ENCODE measurements around the gene SKIDA1. TPM values are rescaled to one million over a fixed set of nuclear protein-coding genes. Genes with fewer than 3 reads are reported as not detected.

SKIDA1 gene
- 0.19 and 0.36 TPM in 2 replicates for total RNA-seq

GRCh38 chr10:21525367-21526187 lies at the start of gene SKIDA1:
Gene SKIDA1, minus strand, starts transcription at chr10:21525682. Its CDS starts 7,860 bp downstream, at chr10:21517822.

GRCh38 chr10:21533467-21534279 lies 8.2 kb upstream of the SKIDA1 start, which contains the start of gene MLLT10:
Gene MLLT10, plus strand, starts transcription at chr10:21534232. Its CDS starts 413 bp downstream, at chr10:21534645.

Other genes with a start within 250 kb of the SKIDA1 start
- 42.1 and 60.6 TPM in 2 replicates for gene MLLT10, start 8.6 kb upstream of the SKIDA1 start, total RNA-seq